GM12878 (cell line): Measurements from ENCODE around the gene GRHL1. TPM values are rescaled to one million over a fixed set of nuclear protein-coding genes. Genes with fewer than 3 reads are reported as not detected.

ENCODE experiments used
- ATAC-seq: fragments of 200-7000 bp; cut with Tn5 transposase; 3 replicates; pipeline ENCODE4 v1.9.1; 2020; ENCODE audit warnings: mild to moderate bottlenecking, moderate library complexity
- BruUV-seq: library from RNA; stranded (reverse); fragments of 400-500 nt; replicated peaks from 2 replicates; lab custom pipeline; 2021; lab: Mats Ljungman, UMichigan
- CTCF ChIA-PET: fragments of 300-600 bp; sonication (Branson Sonifier 250); formaldehyde crosslinking; extraction: SDS; loops from one replicate; lab custom pipeline; 2021; ENCODE audit warnings: inconsistent platforms; lab: Yijun Ruan, JAX
- POLR2A ChIA-PET: fragments of 350-600 bp; formaldehyde crosslinking; extraction: SDS; loops from one replicate; lab custom pipeline; 2021; ENCODE audit warnings: inconsistent platforms; lab: Charles Lee
- RAD21 ChIA-PET: fragments of 300-600 bp; sonication (Branson Sonifier 250); formaldehyde crosslinking; loops from one replicate; lab custom pipeline; 2023; ENCODE audit warnings: antibody characterized with exemption; ENCODE audit not compliant: unreplicated experiment; lab: Charles Lee
- SMC1A ChIA-PET: fragments of 300-600 bp; sonication (Branson Sonifier 250); formaldehyde crosslinking; loops from one replicate; lab custom pipeline; 2023; ENCODE audit not compliant: unreplicated experiment, uncharacterized antibody; lab: Charles Lee
- DNase-seq: peaks from one replicate; pipeline ENCODE4 v3.0.0-alpha.2; 2011; ENCODE audit warnings: low read depth, low spot score
- FAIRE-seq: peaks from 3 replicates; lab custom pipeline; 2011; peaks lifted over from hg19 to GRCh38; lab: Jason Lieb, UNC
- H2AFZ ChIP-seq: 2 replicates; pipeline ENCODE4 v1.6.0; 2011; ENCODE audit warnings: low read depth, low read length, control low read depth; ENCODE audit not compliant: control insufficient read depth
- H3K27ac ChIP-seq: 2 replicates; pipeline ENCODE4 v1.5.1; 2011; ENCODE audit warnings: control low read depth; ENCODE audit not compliant: control insufficient read depth, insufficient read depth
- H3K27me3 ChIP-seq, 2 experiments: replicated peaks in 1 of 2; 2 replicates each; pipeline versions ENCODE4 v1.6.0 to v1.6.1; 2011; ENCODE audit warnings: low read length in 1 of 2; ENCODE audit not compliant: control insufficient read depth in 2 of 2, insufficient read depth in 2 of 2
- H3K36me3 ChIP-seq, 2 experiments: 2 replicates each; pipeline ENCODE4 v1.5.1; 2011; ENCODE audit warnings: low read length in 1 of 2; ENCODE audit not compliant: control insufficient read depth in 2 of 2, insufficient read depth in 2 of 2
- H3K4me1 ChIP-seq: 2 replicates; pipeline ENCODE4 v1.6.1; 2011; ENCODE audit warnings: mild to moderate bottlenecking, low read length, moderate library complexity, mixed read lengths; ENCODE audit not compliant: control insufficient read depth, insufficient read depth
- H3K4me2 ChIP-seq: 2 replicates; pipeline ENCODE4 v1.6.0; 2011; ENCODE audit warnings: control low read depth; ENCODE audit not compliant: control insufficient read depth, insufficient read depth
- H3K4me3 ChIP-seq: fragments of 200-600 bp; sonication (generic); 2 replicates; pipeline ENCODE4 v1.5.1; 2016
- H3K79me2 ChIP-seq: 2 replicates; pipeline ENCODE4 v1.6.0; 2011; ENCODE audit warnings: low read length; ENCODE audit not compliant: control insufficient read depth, insufficient read depth
- H3K9ac ChIP-seq: 2 replicates; pipeline ENCODE4 v1.8.0; 2011; ENCODE audit warnings: low read length, control low read depth, mixed read lengths; ENCODE audit not compliant: control insufficient read depth, insufficient read depth
- H3K9me3 ChIP-seq: replicated peaks from 3 replicates; pipeline ENCODE4 v1.5.1; 2011; ENCODE audit warnings: mild to moderate bottlenecking, low read length; ENCODE audit not compliant: control insufficient read depth, insufficient read depth
- H4K20me1 ChIP-seq: 2 replicates; pipeline ENCODE4 v1.6.0; 2011; ENCODE audit not compliant: control insufficient read depth, insufficient read depth
- ATF3 ChIP-seq: IDR thresholded peaks from 2 replicates; pipeline ENCODE4 v1.6.1; 2011; ENCODE audit warnings: low read depth, mild to moderate bottlenecking, low read length, moderate library complexity, borderline replicate concordance; ENCODE audit errors: extremely low read depth
- CHD1 ChIP-seq: IDR thresholded peaks from 2 replicates; pipeline ENCODE4 v1.6.1; 2012; ENCODE audit warnings: low read depth, low read length, improper control_type of control experiment
- CREM ChIP-seq: IDR thresholded peaks from 2 replicates; pipeline ENCODE4 v1.6.1; 2014; ENCODE audit warnings: antibody characterized with exemption, low read depth
- E4F1 ChIP-seq: fragments of 450-650 bp; IDR thresholded peaks from 2 replicates; pipeline ENCODE4 v1.6.1; 2018; ENCODE audit warnings: borderline replicate concordance, mild to moderate bottlenecking; ENCODE audit not compliant: partially characterized antibody
- ESRRA ChIP-seq: IDR thresholded peaks from 2 replicates; pipeline ENCODE4 v1.6.1; 2012; ENCODE audit warnings: mild to moderate bottlenecking, low read length, improper control_type of control experiment
- HDAC6 ChIP-seq: fragments of 200-600 bp; sonication (generic); IDR thresholded peaks from one replicate; pipeline ENCODE4 v1.8.0; 2017; ENCODE audit warnings: antibody characterized with exemption; ENCODE audit not compliant: unreplicated experiment
- JUND ChIP-seq: IDR thresholded peaks from 2 replicates; pipeline ENCODE4 v1.6.1; 2012; ENCODE audit warnings: low read depth, mild to moderate bottlenecking, low read length, improper control_type of control experiment, moderate library complexity
- RFX5 ChIP-seq: IDR thresholded peaks from 2 replicates; pipeline ENCODE4 v1.6.1; 2011; ENCODE audit warnings: low read depth, low read length, improper control_type of control experiment
- SIX5 ChIP-seq: IDR thresholded peaks from 2 replicates; pipeline ENCODE4 v1.6.1; 2011; ENCODE audit warnings: mild to moderate bottlenecking, low read depth, low read length, moderate library complexity; ENCODE audit not compliant: severe bottlenecking
- SKIL ChIP-seq: fragments of 450-650 bp; IDR thresholded peaks from 2 replicates; pipeline ENCODE4 v1.6.1; 2017; ENCODE audit warnings: mild to moderate bottlenecking, low read depth, inconsistent platforms; ENCODE audit not compliant: poor library complexity, severe bottlenecking
- SUZ12 ChIP-seq: fragments of 200-600 bp; sonication (generic); IDR thresholded peaks from one replicate; pipeline ENCODE4 v1.6.1; 2018; ENCODE audit warnings: antibody characterized with exemption, mild to moderate bottlenecking; ENCODE audit not compliant: unreplicated experiment
- TAF1 ChIP-seq: IDR thresholded peaks from 2 replicates; pipeline ENCODE4 v1.6.1; 2011; ENCODE audit warnings: mild to moderate bottlenecking, low read depth, low read length, borderline replicate concordance
- TARDBP ChIP-seq: IDR thresholded peaks from 2 replicates; pipeline ENCODE4 v1.6.1; 2016; ENCODE audit warnings: borderline replicate concordance
- ZBTB11 ChIP-seq: fragments of 450-650 bp; formaldehyde crosslinking; IDR thresholded peaks from 2 replicates; pipeline ENCODE4 v1.5.0; 2022; ENCODE audit warnings: mild to moderate bottlenecking, missing genetic modification characterization
- whole genome bisulfite sequencing: methylation state at CpG from one replicate; pipeline ENCODE4 v1.1.6; 2016; ENCODE audit warnings: low lambda C conversion rate; ENCODE audit not compliant: insufficient replicate concordance, insufficient coverage; ENCODE audit errors: missing lambda C conversion rate; 5-methylcytosine and 5-hydroxymethylcytosine counted together
- in situ Hi-C: fragments of 300-500 bp; cut with MboI; formaldehyde crosslinking; loops from 9 replicates; pipeline ENCODE4 v1.14.3; 2018; ENCODE audit warnings: mixed read lengths
- intact Hi-C: fragments of 100-400 bp; cut with micrococcal nuclease; formaldehyde crosslinking; loops from one replicate; pipeline ENCODE4 v1.14.2; 2022; ENCODE audit not compliant: unreplicated experiment
- polyA plus RNA-seq, 11 experiments: library from polyadenylated mRNA; depleted of rRNA in 4 of 11; unstranded in 6 of 11; stranded (reverse) in 5 of 11; fragments of >200 nt; fragmentation: Nextera tagmentation in 4 of 11; fragmentation: Illumina TruSeq in 1 of 11; extraction: Ambion mirVana in 4 of 11; extraction: Trizol in 1 of 11; gene quantifications; 1 replicate in 1 of 11; 2 replicates in 10 of 11; pipeline versions ENCODE4 v1.2.1 to v1.2.3, GENCODE V29; 2011 to 2016; ENCODE audit warnings: inconsistent platforms in 2 of 11, missing spikeins in 2 of 11, low read depth in 1 of 11
- total RNA-seq, 4 experiments: library from RNA; depleted of rRNA in 3 of 4; stranded (reverse); fragments of >200 nt in 3 of 4; fragmentation: Illumina TruSeq in 1 of 4; extraction: Trizol in 1 of 4; gene quantifications; 2 replicates each; pipeline versions ENCODE4 v1.2.1 to v1.2.3, GENCODE V29; 2013 to 2021

Gene GRHL1
- total and polyA plus RNA-seq, 10 of the 15 experiments (the other 5 are each of a cell fraction or from before 2014, with no cell fraction given), result 0.09 to 0.81 (median 0.28) TPM; not detected in 1

- TF ChIP-seq SKIL (no peak), E4F1 (no peak)
Measured at GRCh38 chr2:9946076-9946475, 5.4 kb upstream of the GRHL1 start (continued).

GRCh38 chr2:9946818-9947217, 4.7 kb upstream of the GRHL1 start:
- DNase-seq (no peak), ATAC-seq (no peak), FAIRE-seq (no peak)
- in situ Hi-C loops, result no loop called here
- no peaks in the 10 kb centered on the region for H3K4me1 ChIP-seq
- no peak overlapping the region for H3K27ac ChIP-seq
- no TSS peak for BruUV-seq
- ChIA-PET CTCF (interaction anchor here (1.0 to 1.6 kb wide), 2 partner anchors 11 to 14 kb away, joined by 4 read pairs; no protein-coding TSS in a partner anchor), SMC1A (interaction anchor here (0.9 to 1.0 kb wide), 2 partner anchors 15 to 46 kb away, joined by 3 read pairs; no protein-coding TSS in a partner anchor), POLR2A (no interaction called here), RAD21 (no interaction called here)
- no peak overlapping the region for H3K9ac ChIP-seq
- no peak overlapping the region for H2AFZ ChIP-seq
- 0 out of 4 replicates have a peak, but pooled peaks cover 0 to 5% of the 10 kb centered on the region in 2 experiments for H3K27me3 ChIP-seq
- TF ChIP-seq ZBTB11 (no peak), CHD1 (no peak), CREM (no peak), JUND (no peak), RFX5 (no peak), ESRRA (no peak), HDAC6 (no peak), ATF3 (no peak), SUZ12 (no peak), SIX5 (no peak), TARDBP (no peak), TAF1 (no peak)
- intact Hi-C loops, result no loop called here
- no peak overlapping the region for H3K4me3 ChIP-seq
- H3K4me2 ChIP-seq, result no peak overlapping the region
- WGBS, result 27% methylated on average over 5 of the region's 5 CpGs
- H3K9me3 ChIP-seq, result no peaks in the 10 kb centered on the region
- H4K20me1 ChIP-seq, result no peaks in the 10 kb centered on the region
- H3K79me2 ChIP-seq, result no peaks in the 10 kb centered on the region
- no peaks in the 10 kb centered on the region for H3K36me3 ChIP-seq
